ENCODE measurements around the gene SLC34A1.
A peak's percentile ranks its signal among the peaks of the same experiment; 100 is the strongest.
"Not testable (repeated sequence)": the region's sequence is repeated elsewhere in the genome, so short reads cannot be mapped to it uniquely, and the experiment has no call there.

SLC34A1 gene

GRCh38 chr5:177405805-177406204 is 21.6 kb downstream of the SLC34A1 start:
- no peak for DNase-seq (ENCODE audit: low read depth in 2 of 2, low spot score in 1 of 2)

GRCh38 chr5:177409043-177409801 is 25.0 kb downstream of the SLC34A1 start, which contains the start of gene F12:
F12 (minus strand) TSS chr5:177409564; CDS start chr5:177409527, 37 bp downstream.
- DNase-seq (ENCODE audit: low read depth in 2 of 2, low spot score in 1 of 2): no peak

GRCh38 chr5:177410575-177410974 is 26.3 kb downstream of the SLC34A1 start:
- DNase-seq (ENCODE audit: low read depth in 2 of 2, low spot score in 1 of 2): no peak

GRCh38 chr5:177412603-177413233 is 28.5 kb downstream of the SLC34A1 start:
- DNase-seq (ENCODE audit: low read depth in 2 of 2, low spot score in 1 of 2): no peak

GRCh38 chr5:177414481-177414880 is 30.2 kb downstream of the SLC34A1 start:
- no peak for DNase-seq (ENCODE audit: low read depth in 2 of 2, low spot score in 1 of 2)

- not testable (repeated sequence) for DNase-seq (ENCODE audit: low read depth in 2 of 2, low spot score in 1 of 2)
Observed at GRCh38 chr5:177417081-177417480, 32.8 kb downstream of the SLC34A1 start.

GRCh38 chr5:177419046-177419445 is 34.8 kb downstream of the SLC34A1 start:
- DNase-seq (ENCODE audit: low read depth in 2 of 2, low spot score in 1 of 2): no peak

GRCh38 chr5:177420472-177420871 is 36.2 kb downstream of the SLC34A1 start:
- DNase-seq (ENCODE audit: low read depth in 2 of 2, low spot score in 1 of 2): not testable (repeated sequence)

GRCh38 chr5:177421062-177421798 is 37.0 kb downstream of the SLC34A1 start:
- DNase-seq (ENCODE audit: low read depth in 2 of 2, low spot score in 1 of 2): no peak

GRCh38 chr5:177423671-177424070 is 39.4 kb downstream of the SLC34A1 start:
- DNase-seq (ENCODE audit: low read depth in 2 of 2, low spot score in 1 of 2): no peak

- no peak for DNase-seq (ENCODE audit: low read depth in 2 of 2, low spot score in 1 of 2)
Observed at GRCh38 chr5:177425196-177425800, 41.1 kb downstream of the SLC34A1 start.

GRCh38 chr5:177425801-177426565 is 41.7 kb downstream of the SLC34A1 start:
- peak; percentile 99 for DNase-seq (ENCODE audit: low read depth in 2 of 2, low spot score in 1 of 2)

GRCh38 chr5:177426566-177427210 is 42.5 kb downstream of the SLC34A1 start, which contains the start of gene GRK6:
GRK6 (plus strand) TSS chr5:177426676; CDS start chr5:177426846, 170 bp downstream.
- no peak for DNase-seq (ENCODE audit: low read depth in 2 of 2, low spot score in 1 of 2)

- DNase-seq (ENCODE audit: low read depth in 2 of 2, low spot score in 1 of 2): no peak
Observed at GRCh38 chr5:177427211-177427822, 43.1 kb downstream of the SLC34A1 start.

- DNase-seq (ENCODE audit: low read depth in 2 of 2, low spot score in 1 of 2): no peak
Observed at GRCh38 chr5:177427919-177428573, 43.8 kb downstream of the SLC34A1 start.

GRCh38 chr5:177428574-177429217 is 44.5 kb downstream of the SLC34A1 start:
- DNase-seq (ENCODE audit: low read depth in 2 of 2, low spot score in 1 of 2): no peak

- peak; percentile 75 to 86 for DNase-seq (ENCODE audit: low read depth in 2 of 2, low spot score in 1 of 2)
Observed at GRCh38 chr5:177429248-177430040, 45.2 kb downstream of the SLC34A1 start.
